ENCODE data around the gene PPARG. TPM values are rescaled to one million over a fixed set of nuclear protein-coding genes. Genes with fewer than 3 reads are reported as not detected.
"Not testable (repeated sequence)": the region's sequence is repeated elsewhere in the genome, so short reads cannot be mapped to it uniquely, and the experiment has no call there.

PPARG gene
- total RNA-seq, 1 donor from 2014 or later = 28.5 TPM

DNA sequence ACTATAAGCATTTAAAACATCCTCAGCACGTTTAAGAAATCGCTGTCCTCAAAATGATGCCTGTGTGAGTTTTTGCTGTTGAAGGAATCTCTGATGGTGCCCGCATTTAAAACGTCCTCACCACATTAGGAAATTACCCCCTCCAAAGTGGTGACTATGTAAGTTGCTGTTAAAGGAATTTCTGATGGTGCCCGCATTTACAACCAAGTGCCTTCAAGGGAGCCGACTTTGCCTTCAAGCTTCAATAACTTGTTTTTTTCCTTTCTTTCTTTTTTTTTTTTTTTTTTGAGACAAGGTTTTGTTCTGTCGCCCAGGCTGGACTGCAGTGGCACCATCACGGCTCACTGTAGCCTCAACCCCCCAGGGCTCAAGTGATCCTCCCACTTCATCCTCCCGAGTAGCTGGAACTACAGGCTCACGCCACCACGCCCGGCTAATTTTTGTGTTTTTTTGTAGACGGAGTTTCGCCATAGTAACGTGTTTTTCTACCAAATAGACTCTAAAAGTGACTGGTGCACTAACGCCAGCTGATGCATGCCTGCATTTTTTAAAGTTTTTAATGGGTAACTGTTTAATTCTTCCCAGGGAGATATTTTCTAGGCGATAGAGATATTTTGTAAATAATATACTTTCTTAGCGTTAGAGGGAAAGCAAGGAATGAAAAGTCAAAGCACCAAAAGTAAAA lies 176.4 kb downstream of the PPARG start:
- no peak for DNase-seq (ENCODE audit: extremely low spot score in 2 of 2)
- H3K36me3 ChIP-seq = no peaks in the 10 kb centered on the region
- H3K4me3 ChIP-seq = no peak overlapping the region
- H3K4me1 ChIP-seq = no peaks in the 10 kb centered on the region
- no peak for TF ChIP-seq POLR2A (IDR thresholded peaks at IDR 0.05)
- TF ChIP-seq, protein P1, sequence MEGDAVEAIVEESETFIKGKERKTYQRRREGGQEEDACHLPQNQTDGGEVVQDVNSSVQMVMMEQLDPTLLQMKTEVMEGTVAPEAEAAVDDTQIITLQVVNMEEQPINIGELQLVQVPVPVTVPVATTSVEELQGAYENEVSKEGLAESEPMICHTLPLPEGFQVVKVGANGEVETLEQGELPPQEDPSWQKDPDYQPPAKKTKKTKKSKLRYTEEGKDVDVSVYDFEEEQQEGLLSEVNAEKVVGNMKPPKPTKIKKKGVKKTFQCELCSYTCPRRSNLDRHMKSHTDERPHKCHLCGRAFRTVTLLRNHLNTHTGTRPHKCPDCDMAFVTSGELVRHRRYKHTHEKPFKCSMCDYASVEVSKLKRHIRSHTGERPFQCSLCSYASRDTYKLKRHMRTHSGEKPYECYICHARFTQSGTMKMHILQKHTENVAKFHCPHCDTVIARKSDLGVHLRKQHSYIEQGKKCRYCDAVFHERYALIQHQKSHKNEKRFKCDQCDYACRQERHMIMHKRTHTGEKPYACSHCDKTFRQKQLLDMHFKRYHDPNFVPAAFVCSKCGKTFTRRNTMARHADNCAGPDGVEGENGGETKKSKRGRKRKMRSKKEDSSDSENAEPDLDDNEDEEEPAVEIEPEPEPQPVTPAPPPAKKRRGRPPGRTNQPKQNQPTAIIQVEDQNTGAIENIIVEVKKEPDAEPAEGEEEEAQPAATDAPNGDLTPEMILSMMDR (IDR thresholded peaks at IDR 0.05) = no peak
- no peak for TF ChIP-seq POLR2AphosphoS5 (IDR thresholded peaks at IDR 0.05; ENCODE audit: insufficient read depth in 1 of 2, low read depth in 1 of 2)
- no peaks in the 10 kb centered on the region for H3K9me3 ChIP-seq
- intact Hi-C loops (cut with DNase I) = no loop called here
- H3K27me3 ChIP-seq = no peaks in the 10 kb centered on the region
- no peak overlapping the region for H3K27ac ChIP-seq

DNA sequence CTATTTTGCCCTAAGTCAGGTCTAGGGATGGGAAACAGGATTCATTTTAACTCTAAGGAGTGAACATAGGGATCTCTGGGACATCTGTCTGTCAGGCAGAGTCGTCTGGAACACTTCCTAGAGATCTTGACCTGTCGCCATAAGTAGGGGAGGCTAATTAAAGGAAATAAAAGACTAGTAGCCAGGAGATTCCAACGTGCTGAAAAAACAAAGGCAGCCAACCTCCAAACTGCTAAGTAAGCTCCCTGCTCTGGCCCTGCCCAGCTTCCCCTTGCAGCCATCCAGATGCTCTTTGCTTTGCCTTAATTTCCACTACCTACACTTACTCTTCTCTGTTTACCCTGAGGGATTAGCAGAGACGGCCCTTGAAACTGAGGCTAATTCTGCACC lies 177.0 kb downstream of the PPARG start:
- no peak overlapping the region for H3K4me3 ChIP-seq
- DNase-seq (ENCODE audit: extremely low spot score in 2 of 2) = no peak
- no peaks in the 10 kb centered on the region for H3K36me3 ChIP-seq
- no peaks in the 10 kb centered on the region for H3K4me1 ChIP-seq
- intact Hi-C loops (cut with DNase I) = no loop called here
- no peaks in the 10 kb centered on the region for H3K27me3 ChIP-seq
- no peaks in the 10 kb centered on the region for H3K9me3 ChIP-seq
- TF ChIP-seq POLR2AphosphoS5 (IDR thresholded peaks at IDR 0.05; ENCODE audit: insufficient read depth in 1 of 2, low read depth in 1 of 2) (no peak), POLR2A (IDR thresholded peaks at IDR 0.05) (no peak)
- TF ChIP-seq, protein P1 (IDR thresholded peaks at IDR 0.05) = no peak
- no peak overlapping the region for H3K27ac ChIP-seq

DNA sequence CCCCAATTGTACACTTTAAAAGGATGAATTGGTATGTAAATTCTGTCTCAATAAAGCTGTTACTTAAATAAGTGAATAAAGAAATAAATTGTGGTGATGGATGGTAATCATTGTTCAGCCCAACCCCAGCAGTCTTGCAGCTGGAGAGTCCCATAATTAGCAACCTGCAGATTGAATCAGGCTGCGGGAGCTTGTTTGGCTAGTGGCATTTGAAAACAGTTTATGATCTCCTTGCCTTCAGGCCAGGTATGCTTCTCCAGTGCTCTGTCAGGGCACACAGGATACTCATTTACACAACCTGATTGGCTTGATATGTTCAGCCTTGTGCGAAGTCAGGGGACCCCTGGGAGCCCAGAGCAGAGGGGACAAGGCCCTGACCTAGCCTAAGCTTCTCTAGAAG lies 178.9 kb downstream of the PPARG start:
- TF ChIP-seq POLR2A (IDR thresholded peaks at IDR 0.05) = no peak
- no peak for TF ChIP-seq POLR2AphosphoS5 (IDR thresholded peaks at IDR 0.05; ENCODE audit: insufficient read depth in 1 of 2, low read depth in 1 of 2)
- TF ChIP-seq, protein P1 (IDR thresholded peaks at IDR 0.05) = no peak
- Histone ChIP-seq H3K27me3 (no peaks in the 10 kb centered on the region), H3K4me1 (no peaks in the 10 kb centered on the region), H3K27ac (no peak overlapping the region), H3K4me3 (no peak overlapping the region), H3K36me3 (no peaks in the 10 kb centered on the region), H3K9me3 (no peaks in the 10 kb centered on the region)
- intact Hi-C loops (cut with DNase I) = no loop called here
- no peak for DNase-seq (ENCODE audit: extremely low spot score in 2 of 2)

DNA sequence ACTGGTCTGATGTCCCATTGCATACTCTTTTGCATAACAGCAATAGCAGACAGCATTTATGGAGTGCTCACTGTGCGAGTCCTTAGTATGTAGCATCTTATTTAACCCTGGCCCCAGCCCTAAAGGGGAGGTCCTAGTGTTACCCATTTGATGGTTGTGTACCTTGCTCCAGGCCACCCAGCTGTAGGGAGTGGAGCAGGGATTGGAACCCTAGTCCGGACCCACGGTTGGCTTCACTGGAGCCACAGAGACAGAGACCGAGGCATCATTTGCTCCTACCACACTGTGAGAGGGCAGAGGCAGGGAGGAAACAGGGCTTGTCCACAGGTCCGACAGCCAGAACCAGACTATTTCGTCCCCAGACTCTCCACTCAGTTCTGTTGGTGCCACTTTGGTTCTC lies 179.4 kb downstream of the PPARG start:
- Histone ChIP-seq H3K27ac (no peak overlapping the region), H3K4me1 (no peaks in the 10 kb centered on the region), H3K9me3 (no peaks in the 10 kb centered on the region), H3K36me3 (no peaks in the 10 kb centered on the region), H3K4me3 (no peak overlapping the region), H3K27me3 (no peaks in the 10 kb centered on the region)
- TF ChIP-seq POLR2A (IDR thresholded peaks at IDR 0.05) (no peak), POLR2AphosphoS5 (IDR thresholded peaks at IDR 0.05; ENCODE audit: insufficient read depth in 1 of 2, low read depth in 1 of 2) (no peak)
- TF ChIP-seq, protein P1 (IDR thresholded peaks at IDR 0.05) = no peak
- intact Hi-C loops (cut with DNase I) = no loop called here
- no peak for DNase-seq (ENCODE audit: extremely low spot score in 2 of 2)

DNA sequence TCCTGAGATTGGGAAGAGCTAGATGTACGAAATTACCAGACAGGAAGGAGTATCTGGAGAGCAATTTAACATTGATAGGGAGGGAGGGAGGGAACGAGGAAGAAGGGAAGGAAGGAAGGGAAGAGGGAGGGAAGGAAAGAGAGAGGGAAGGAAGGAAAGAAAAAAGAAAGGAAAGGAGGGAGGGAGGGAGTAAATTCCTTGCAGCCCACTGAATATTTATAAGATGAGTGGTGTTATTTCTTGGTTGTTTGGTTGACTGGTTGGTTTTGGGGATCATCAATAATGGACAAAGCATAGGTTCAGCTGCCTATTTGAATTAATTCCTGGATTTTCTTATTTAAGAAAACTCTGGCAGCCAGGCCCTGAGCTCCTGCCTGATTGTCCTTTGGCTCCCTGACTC lies 179.9 kb downstream of the PPARG start:
- Histone ChIP-seq H3K36me3 (no peaks in the 10 kb centered on the region), H3K4me3 (no peak overlapping the region), H3K9me3 (no peaks in the 10 kb centered on the region), H3K4me1 (no peaks in the 10 kb centered on the region), H3K27me3 (no peaks in the 10 kb centered on the region), H3K27ac (no peak overlapping the region)
- no peak for DNase-seq (ENCODE audit: extremely low spot score in 2 of 2)
- TF ChIP-seq POLR2A (IDR thresholded peaks at IDR 0.05) = no peak
- TF ChIP-seq, protein P1 (IDR thresholded peaks at IDR 0.05) = no peak
- TF ChIP-seq POLR2AphosphoS5 (IDR thresholded peaks at IDR 0.05; ENCODE audit: insufficient read depth in 1 of 2, low read depth in 1 of 2) = no peak
- intact Hi-C loops (cut with DNase I) = no loop called here

DNA sequence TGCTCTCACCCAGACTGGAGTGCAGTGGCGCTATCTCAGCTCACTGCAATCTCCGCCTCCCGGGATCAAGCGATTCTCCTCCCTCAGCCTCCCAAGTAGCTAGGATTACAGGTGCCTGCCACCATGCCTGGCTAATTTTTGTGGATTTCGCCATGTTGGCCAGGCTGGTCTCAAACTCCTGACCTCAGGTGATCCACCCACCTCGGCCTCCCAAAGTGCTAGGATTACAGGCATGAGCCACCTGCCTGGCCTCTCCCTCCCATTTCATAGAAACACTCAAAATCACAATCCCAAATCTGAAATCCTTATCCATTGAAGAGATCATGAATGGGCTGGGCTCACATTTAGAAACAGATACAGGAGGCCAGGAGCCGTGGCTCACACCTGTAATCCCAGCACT lies 180.4 kb downstream of the PPARG start:
- H3K9me3 ChIP-seq; H3K4me3 ChIP-seq; H3K4me1 ChIP-seq; DNase-seq (ENCODE audit: extremely low spot score in 2 of 2); H3K27ac ChIP-seq; H3K36me3 ChIP-seq; H3K27me3 ChIP-seq; intact Hi-C loops (cut with DNase I): not testable (repeated sequence)

All from vagina (tissue), 2 donors.